GM21737 (cell line): ENCODE data around the gene PLOD3.

Experiments used
- ATAC-seq: cut with Tn5 transposase; IDR thresholded peaks from one replicate; pipeline ENCODE4 v1.9.1; 2021; ENCODE audit warnings: mild to moderate bottlenecking, moderate library complexity; ENCODE audit not compliant: unreplicated experiment

Gene PLOD3

GRCh38 chr7:101186194-101186593 is 31.2 kb downstream of the PLOD3 start:
- no peak for ATAC-seq

GRCh38 chr7:101185258-101185839 is 32.0 kb downstream of the PLOD3 start:
- ATAC-seq = no peak

GRCh38 chr7:101180130-101180755 is 37.1 kb downstream of the PLOD3 start, which contains the start of gene NAT16:
Gene NAT16, minus strand, starts transcription at chr7:101180293. Its CDS starts 5,486 bp downstream, at chr7:101174807.
- ATAC-seq = no peak

- ATAC-seq = no peak
Measured at GRCh38 chr7:101179713-101180112, 37.7 kb downstream of the PLOD3 start.

- ATAC-seq = no peak
Measured at GRCh38 chr7:101179117-101179516, 38.3 kb downstream of the PLOD3 start.

GRCh38 chr7:101177644-101178043 is 39.7 kb downstream of the PLOD3 start:
- no peak for ATAC-seq

- ATAC-seq = no peak
Measured at GRCh38 chr7:101175664-101176063, 41.7 kb downstream of the PLOD3 start.

GRCh38 chr7:101174322-101174854 is 43.0 kb downstream of the PLOD3 start:
- ATAC-seq = no peak

- ATAC-seq = no peak
Measured at GRCh38 chr7:101173752-101174244, 43.6 kb downstream of the PLOD3 start.

GRCh38 chr7:101172854-101173751 is 44.3 kb downstream of the PLOD3 start:
- no peak for ATAC-seq

GRCh38 chr7:101172005-101172853 is 45.2 kb downstream of the PLOD3 start:
- no peak for ATAC-seq

- ATAC-seq = no peak
Measured at GRCh38 chr7:101171442-101171837, 45.9 kb downstream of the PLOD3 start.

- no peak for ATAC-seq
Measured at GRCh38 chr7:101170617-101171441, 46.6 kb downstream of the PLOD3 start.

- no peak for ATAC-seq
Measured at GRCh38 chr7:101169838-101170551, 47.4 kb downstream of the PLOD3 start.

GRCh38 chr7:101169110-101169837 is 48.1 kb downstream of the PLOD3 start:
- no peak for ATAC-seq

- no peak for ATAC-seq
Measured at GRCh38 chr7:101168412-101169049, 48.9 kb downstream of the PLOD3 start.

- no peak for ATAC-seq
Measured at GRCh38 chr7:101167645-101168411, 49.6 kb downstream of the PLOD3 start.
